ENCODE results near the gene ABCC1.

Gene ABCC1

DNA sequence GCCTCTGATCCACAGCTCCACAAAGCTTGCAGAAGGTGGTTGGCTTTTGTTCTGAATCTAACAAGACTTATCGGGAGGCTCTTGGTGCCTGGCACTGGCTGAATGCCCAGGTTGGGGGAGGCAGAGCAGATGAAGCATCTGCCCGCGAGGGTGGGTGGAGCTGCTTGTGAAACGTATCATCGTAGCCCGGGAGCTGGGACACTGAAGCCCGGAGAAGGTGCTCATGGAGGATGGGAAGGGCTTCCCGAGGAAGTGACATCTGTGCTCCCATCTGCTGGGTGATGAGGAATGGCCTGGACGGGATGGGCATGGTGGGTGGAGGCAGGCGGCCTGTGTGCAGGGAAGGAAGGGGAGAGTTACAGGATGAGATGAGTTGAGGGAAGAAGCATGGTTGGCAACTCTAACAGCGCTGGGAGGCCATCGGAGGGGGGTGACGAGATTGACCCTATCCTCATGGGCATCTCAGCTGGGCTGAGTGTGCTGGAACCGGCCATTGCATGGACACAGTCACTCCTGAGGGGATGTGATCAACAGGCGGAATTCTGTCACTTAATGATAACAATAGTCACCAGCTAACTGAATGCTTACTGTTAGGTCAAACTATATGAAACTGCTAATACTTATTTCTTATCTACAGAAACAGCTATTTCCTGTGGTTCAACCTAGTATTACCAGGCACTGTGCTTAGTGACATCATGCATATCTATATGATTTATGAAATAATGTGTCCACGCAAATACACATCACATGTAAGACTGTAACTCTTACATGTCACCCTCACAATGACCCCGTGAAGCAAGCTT, 171.2 kb downstream of the ABCC1 start:
- DNase-seq (ENCODE audit: low spot score): no peak
- CTCF ChIA-PET: interaction anchor here (0.5 kb wide), 2 partner anchors 11 to 74 kb away, joined by 3 to 5 read pairs; no protein-coding TSS in a partner anchor
- POLR2A ChIA-PET (ENCODE audit: low non-redundant PET): no interaction called here
- TF ChIP-seq CTCF (conservative IDR thresholded peaks at IDR 0.05; ENCODE audit: low read depth): no peak
- peak overlapping the region; percentile 49 for H3K27ac ChIP-seq

- H3K27ac ChIP-seq: no peak overlapping the region
- no peak for DNase-seq (ENCODE audit: low spot score)
- no peak for TF ChIP-seq CTCF (conservative IDR thresholded peaks at IDR 0.05; ENCODE audit: low read depth)
- ChIA-PET POLR2A (ENCODE audit: low non-redundant PET) (no interaction called here), CTCF (no interaction called here)
Measured at GRCh38 chr16:16121185-16121727, 171.8 kb downstream of the ABCC1 start.

DNA sequence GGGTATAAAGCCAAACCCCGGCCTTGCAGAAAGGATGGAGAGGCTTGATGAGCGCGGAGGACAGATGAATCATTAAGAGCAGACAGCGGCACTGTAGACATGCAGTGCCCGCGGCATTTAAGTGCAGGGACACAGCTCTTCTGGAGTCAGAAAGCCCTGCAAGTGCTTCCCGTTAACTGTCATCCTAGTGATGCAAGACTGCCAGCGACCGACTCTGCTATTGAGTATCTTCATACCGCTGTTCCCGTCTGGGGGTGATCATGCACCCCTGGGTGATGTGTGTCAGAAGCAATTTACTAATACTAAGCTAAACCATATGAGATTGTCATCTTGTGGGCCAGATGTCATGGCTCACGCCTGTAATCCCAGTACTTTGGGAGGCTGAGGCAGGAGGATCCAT, 172.8 kb downstream of the ABCC1 start:
- no peak overlapping the region for H3K27ac ChIP-seq
- ChIA-PET POLR2A (ENCODE audit: low non-redundant PET) (no interaction called here), CTCF (interaction anchor here (0.7 kb wide), 1 partner anchor 314 kb away, joined by 3 read pairs; no protein-coding TSS in a partner anchor)
- no peak for TF ChIP-seq CTCF (conservative IDR thresholded peaks at IDR 0.05; ENCODE audit: low read depth)
- no peak for DNase-seq (ENCODE audit: low spot score)

DNA sequence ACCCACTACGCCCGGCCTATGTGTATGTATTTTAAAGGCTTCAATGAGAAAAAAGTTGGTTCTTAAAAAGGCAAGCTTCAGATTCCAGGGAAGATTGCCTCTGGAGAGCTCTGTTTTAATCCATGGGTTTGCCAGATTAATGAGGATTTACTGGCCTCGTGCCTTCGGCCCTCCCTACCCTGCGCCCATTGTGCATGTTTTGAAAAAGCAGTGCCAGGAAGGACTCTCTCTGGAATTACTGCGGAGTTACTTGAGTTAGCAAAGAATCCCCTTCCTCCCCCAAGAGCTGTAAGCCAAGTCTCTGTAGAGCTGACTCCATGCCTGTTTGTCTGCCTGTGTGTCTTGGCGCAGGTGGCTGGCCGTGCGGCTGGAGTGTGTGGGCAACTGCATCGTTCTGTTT, 175.0 kb downstream of the ABCC1 start:
- no peak for DNase-seq (ENCODE audit: low spot score)
- ChIA-PET POLR2A (ENCODE audit: low non-redundant PET) (no interaction called here), CTCF (interaction anchor here (0.8 kb wide), 1 partner anchor 19 kb away, joined by 4 read pairs; no protein-coding TSS in a partner anchor)
- no peak for TF ChIP-seq CTCF (conservative IDR thresholded peaks at IDR 0.05; ENCODE audit: low read depth)
- H3K27ac ChIP-seq: no peak overlapping the region

DNA sequence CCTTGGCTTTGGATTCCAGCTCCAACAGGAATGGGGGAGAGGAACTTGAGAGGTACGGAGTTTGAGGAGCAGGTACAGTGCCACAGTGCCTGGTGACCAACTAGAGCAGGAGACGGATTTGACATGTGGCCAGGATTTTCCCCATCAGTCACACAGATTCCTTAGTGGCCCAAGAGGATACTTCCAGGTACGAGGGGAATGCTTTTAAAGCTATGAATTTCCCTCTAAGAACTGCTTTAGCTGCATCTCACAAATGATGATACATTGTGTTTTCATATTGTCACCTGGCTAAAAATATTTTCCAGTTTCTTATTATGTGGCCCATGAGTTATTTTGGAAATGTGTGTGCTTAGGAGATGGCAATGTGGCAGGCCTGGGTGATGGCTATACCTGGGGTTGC, 175.6 kb downstream of the ABCC1 start:
- no peak overlapping the region for H3K27ac ChIP-seq
- CTCF ChIA-PET: interaction anchor here (0.6 kb wide), 1 partner anchor 37 kb away, joined by 3 read pairs; no protein-coding TSS in a partner anchor

DNA sequence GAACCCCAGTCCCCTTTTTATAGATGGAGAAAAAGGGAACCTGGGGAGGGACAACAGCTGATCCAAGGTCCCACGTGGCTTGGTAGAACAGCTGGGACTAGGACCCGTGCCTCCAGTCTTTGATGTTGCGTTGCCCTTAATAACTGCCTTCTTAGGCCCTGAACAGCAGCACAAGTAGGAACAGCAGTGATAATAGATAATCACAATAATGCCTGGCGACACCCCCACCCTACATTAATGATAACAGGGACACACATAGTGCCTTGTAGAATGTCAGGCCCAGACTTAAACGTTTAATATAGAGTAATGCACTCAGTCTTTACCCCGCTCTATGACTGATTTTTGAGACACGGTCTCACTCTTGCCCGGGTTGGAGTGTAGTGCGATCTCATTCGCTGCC, 177.5 kb downstream of the ABCC1 start:
- no peak for DNase-seq (ENCODE audit: low spot score)
- ChIA-PET CTCF (interaction anchor here (0.6 to 1.2 kb wide), 4 partner anchors 12 to 426 kb away, joined by 3 to 6 read pairs (median 4); no protein-coding TSS in a partner anchor), POLR2A (ENCODE audit: low non-redundant PET) (no interaction called here)
- peak overlapping the region; percentile 27 for H3K27ac ChIP-seq
- no peak for TF ChIP-seq CTCF (conservative IDR thresholded peaks at IDR 0.05; ENCODE audit: low read depth)

More for the DNA sequence above, 175.6 kb downstream of the ABCC1 start:
- TF ChIP-seq CTCF (conservative IDR thresholded peaks at IDR 0.05; ENCODE audit: low read depth): no peak
- no peak for DNase-seq (ENCODE audit: low spot score)
- POLR2A ChIA-PET (ENCODE audit: low non-redundant PET): no interaction called here
